ENCODE measurements around the gene MYOM3.

Gene MYOM3

DNA sequence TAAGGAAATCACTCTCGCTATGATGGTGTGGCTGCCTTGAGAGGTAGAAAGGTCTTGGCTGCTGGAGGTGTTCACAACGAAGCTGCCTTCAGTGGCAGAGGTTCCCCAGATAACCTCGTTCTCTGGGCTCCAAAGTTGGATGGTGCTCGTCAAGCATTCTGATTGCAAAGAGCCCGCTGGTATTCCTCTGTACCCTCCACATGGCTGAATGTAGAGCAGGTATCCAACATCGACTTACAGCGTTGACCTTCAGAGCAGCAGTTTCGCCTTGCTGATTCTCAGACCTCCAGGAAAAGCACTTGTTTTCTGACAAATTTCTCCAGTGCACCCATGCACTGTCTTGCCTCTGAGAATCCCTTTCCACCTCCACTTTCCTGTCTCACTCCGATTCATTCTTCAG lies 35.3 kb upstream of the MYOM3 start:
- Histone ChIP-seq H3K4me1 (ENCODE audit: control insufficient read depth in 1 of 2, insufficient read depth in 2 of 2, low read length in 2 of 2) (peaks cover 7 to 9% of the 10 kb centered on the region in 2 experiments), H3K9me3 (ENCODE audit: insufficient read depth, low read depth, low read length) (no peaks in the 10 kb centered on the region), H2BK12ac (ENCODE audit: low read length) (no peak overlapping the region), H3K79me1 (ENCODE audit: low read length) (peaks cover 10% of the 10 kb centered on the region), H2BK120ac (ENCODE audit: insufficient read depth, low read length, poor library complexity) (no peak overlapping the region), H3K27ac (ENCODE audit: low read depth, low read length) (no peak overlapping the region), H3K27me3 (ENCODE audit: insufficient read depth, low read length) (no peaks in the 10 kb centered on the region), H4K12ac (ENCODE audit: low read depth, low read length) (no peak overlapping the region), H3K23ac (ENCODE audit: low read length) (no peak overlapping the region), H2AFZ (ENCODE audit: insufficient read depth, low read length, poor library complexity) (no peak overlapping the region), H3K14ac (ENCODE audit: low read length) (no peak overlapping the region), H4K91ac (ENCODE audit: low read depth, low read length) (no peak overlapping the region), H3K36me3 (ENCODE audit: control insufficient read depth in 1 of 2, insufficient read depth in 2 of 2, low read length in 2 of 2) (no peaks in the 10 kb centered on the region), H3K18ac (ENCODE audit: low read length) (no peak overlapping the region), H3K9ac (ENCODE audit: low read length) (no peak overlapping the region), H3K4me2 (ENCODE audit: low read length) (no peak overlapping the region), H3K4me3 (ENCODE audit: low read depth, low read length) (no peak overlapping the region), H4K8ac (ENCODE audit: low read depth, low read length) (no peak overlapping the region), H2AK5ac (ENCODE audit: low read length) (no peak overlapping the region), H3K4ac (ENCODE audit: low read depth, low read length) (no peak overlapping the region), H2BK5ac (ENCODE audit: low read depth, low read length, poor library complexity) (no peak overlapping the region), H3K79me2 (ENCODE audit: control insufficient read depth, insufficient read depth, low read length, poor library complexity) (peaks cover 3% of the 10 kb centered on the region)
- no peak for DNase-seq
- WGBS (ENCODE audit: extremely low coverage, insufficient coverage, insufficient read length) = no CpG with 5 or more reads among the region's 9 CpGs

DNA sequence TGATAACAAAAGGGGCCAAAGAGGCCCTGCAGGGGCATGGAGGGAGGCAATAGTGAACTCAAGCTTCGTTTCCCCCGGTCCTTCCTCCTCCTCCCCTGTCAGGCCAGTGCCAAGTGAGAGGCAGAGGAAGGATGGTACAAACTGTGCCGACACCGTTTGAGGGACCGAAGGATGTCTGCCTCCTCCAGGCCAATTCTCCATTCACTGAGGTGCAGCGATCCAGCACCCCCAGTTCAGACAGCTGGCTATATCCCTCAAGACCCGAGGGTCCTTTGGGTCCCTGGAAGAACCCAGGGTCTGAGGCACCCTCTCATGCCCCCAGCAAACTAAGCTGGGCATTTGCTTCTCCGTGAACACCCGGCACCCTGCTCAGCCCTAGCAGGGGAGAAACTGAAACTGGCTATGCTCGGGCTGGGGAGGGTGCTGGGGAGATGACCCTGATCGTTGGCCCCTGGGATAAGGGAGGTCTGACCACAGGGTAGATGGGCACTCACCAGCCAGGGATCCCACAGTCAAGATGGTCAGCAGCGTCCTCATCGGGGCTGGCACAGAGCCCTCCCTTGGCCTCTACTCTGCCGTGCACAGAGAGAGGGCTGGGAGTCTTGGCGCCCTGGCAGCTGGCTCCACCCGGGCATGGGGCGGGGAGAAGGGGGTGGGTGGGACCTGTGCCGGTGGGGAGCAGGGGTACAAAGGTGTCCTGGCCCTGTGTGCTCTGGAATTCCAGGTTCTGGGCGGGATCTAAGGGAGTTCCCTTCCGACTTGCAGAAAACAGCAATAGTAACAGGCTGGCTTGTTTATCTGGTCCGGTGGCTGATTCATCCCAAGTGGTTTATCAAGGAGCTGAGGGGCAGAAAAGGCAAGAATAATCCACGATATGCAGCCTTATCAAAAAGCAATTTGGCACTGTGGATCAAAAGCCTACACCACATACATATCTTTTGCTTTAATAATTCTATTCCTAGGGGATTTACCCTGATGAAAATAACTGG lies 30.9 kb upstream of the MYOM3 start, which contains the start of gene IL22RA1:
Gene IL22RA1, minus strand, starts transcription at position 595 of the 989 bp plus-strand sequence. Its CDS starts 58 bp downstream, at position 537.
- Histone ChIP-seq H3K18ac (ENCODE audit: low read length) (no peak within 1 kb of the TSS), H3K27me3 (ENCODE audit: insufficient read depth, low read length) (no peaks in the 10 kb centered on the region), H3K9me3 (ENCODE audit: insufficient read depth, low read depth, low read length) (no peaks in the 10 kb centered on the region), H4K8ac (ENCODE audit: low read depth, low read length) (no peak within 1 kb of the TSS), H3K4me3 (ENCODE audit: low read depth, low read length) (no peak within 1 kb of the TSS), H2AFZ (ENCODE audit: insufficient read depth, low read length, poor library complexity) (no peak within 1 kb of the TSS), H3K9ac (ENCODE audit: low read length) (no peak within 1 kb of the TSS), H4K12ac (ENCODE audit: low read depth, low read length) (no peak within 1 kb of the TSS), H3K4me1 (ENCODE audit: control insufficient read depth in 1 of 2, insufficient read depth in 2 of 2, low read length in 2 of 2) (peaks cover 0 to 4% of the 10 kb centered on the region in 2 experiments), H4K91ac (ENCODE audit: low read depth, low read length) (no peak within 1 kb of the TSS), H3K36me3 (ENCODE audit: control insufficient read depth in 1 of 2, insufficient read depth in 2 of 2, low read length in 2 of 2) (no peaks in the 10 kb centered on the region), H3K4me2 (ENCODE audit: low read length) (no peak within 1 kb of the TSS), H3K79me2 (ENCODE audit: control insufficient read depth, insufficient read depth, low read length, poor library complexity) (no peaks in the 10 kb centered on the region), H3K14ac (ENCODE audit: low read length) (no peak within 1 kb of the TSS), H2BK12ac (ENCODE audit: low read length) (no peak within 1 kb of the TSS), H2BK5ac (ENCODE audit: low read depth, low read length, poor library complexity) (no peak within 1 kb of the TSS), H3K79me1 (ENCODE audit: low read length) (no peaks in the 10 kb centered on the region), H2AK5ac (ENCODE audit: low read length) (no peak within 1 kb of the TSS), H3K23ac (ENCODE audit: low read length) (no peak within 1 kb of the TSS), H3K4ac (ENCODE audit: low read depth, low read length) (no peak within 1 kb of the TSS), H2BK120ac (ENCODE audit: insufficient read depth, low read length, poor library complexity) (no peak within 1 kb of the TSS), H3K27ac (ENCODE audit: low read depth, low read length) (no peak within 1 kb of the TSS)
- no CpG with 5 or more reads among the region's 22 CpGs for WGBS (ENCODE audit: extremely low coverage, insufficient coverage, insufficient read length)
- no peak for DNase-seq

DNA sequence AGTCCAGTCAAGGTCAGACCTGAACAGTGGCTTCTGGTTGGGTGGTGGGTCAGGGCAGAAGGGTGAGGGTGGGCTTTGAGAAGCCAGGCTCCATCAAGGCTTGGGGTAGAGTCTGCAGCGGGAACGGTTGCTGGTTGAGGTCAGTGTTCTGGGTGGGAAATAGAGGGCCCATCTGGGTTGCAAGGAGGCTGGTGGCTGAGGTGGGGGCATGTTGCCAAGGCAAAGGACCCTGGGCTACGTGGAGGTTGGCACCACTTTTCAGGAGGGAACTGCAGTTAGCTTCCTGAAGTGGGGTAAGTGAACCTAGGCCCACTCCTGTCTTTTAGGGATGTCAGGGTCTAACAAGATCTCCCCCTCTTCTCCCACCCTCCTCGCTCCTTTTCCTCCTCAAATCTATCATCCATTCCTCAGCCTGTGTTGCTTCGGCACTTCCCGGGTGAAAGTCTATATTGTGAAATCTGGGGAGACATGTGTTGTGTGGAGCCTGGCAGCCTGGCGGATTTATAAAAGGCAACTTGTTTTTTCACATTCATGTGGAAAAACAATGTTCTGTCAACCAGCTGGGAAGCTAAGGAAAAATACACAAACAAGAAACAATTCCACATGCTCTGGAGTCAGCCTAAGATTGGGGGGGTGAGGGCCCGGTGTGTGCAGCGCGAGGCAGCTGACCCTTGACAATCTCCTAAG lies 29.5 kb upstream of the MYOM3 start:
- no peak overlapping the region for H3K4me2 ChIP-seq (ENCODE audit: low read length)
- no peak overlapping the region for H2BK12ac ChIP-seq (ENCODE audit: low read length)
- H2AK5ac ChIP-seq (ENCODE audit: low read length) = no peak overlapping the region
- no peaks in the 10 kb centered on the region for H3K79me2 ChIP-seq (ENCODE audit: control insufficient read depth, insufficient read depth, low read length, poor library complexity)
- no peak overlapping the region for H4K8ac ChIP-seq (ENCODE audit: low read depth, low read length)
- H3K9ac ChIP-seq (ENCODE audit: low read length) = no peak overlapping the region
- WGBS (ENCODE audit: extremely low coverage, insufficient coverage, insufficient read length) = no CpG with 5 or more reads among the region's 10 CpGs
- no peak overlapping the region for H3K27ac ChIP-seq (ENCODE audit: low read depth, low read length)
- H3K4ac ChIP-seq (ENCODE audit: low read depth, low read length) = no peak overlapping the region
- H3K4me3 ChIP-seq (ENCODE audit: low read depth, low read length) = no peak overlapping the region
- no peaks in the 10 kb centered on the region for H3K27me3 ChIP-seq (ENCODE audit: insufficient read depth, low read length)
- no peak overlapping the region for H2AFZ ChIP-seq (ENCODE audit: insufficient read depth, low read length, poor library complexity)
- H2BK5ac ChIP-seq (ENCODE audit: low read depth, low read length, poor library complexity) = no peak overlapping the region
- H3K14ac ChIP-seq (ENCODE audit: low read length) = no peak overlapping the region
- H3K79me1 ChIP-seq (ENCODE audit: low read length) = no peaks in the 10 kb centered on the region
- no peak for DNase-seq
- H4K12ac ChIP-seq (ENCODE audit: low read depth, low read length) = no peak overlapping the region
- H4K91ac ChIP-seq (ENCODE audit: low read depth, low read length) = no peak overlapping the region
- H2BK120ac ChIP-seq (ENCODE audit: insufficient read depth, low read length, poor library complexity) = no peak overlapping the region
- no peak overlapping the region for H3K18ac ChIP-seq (ENCODE audit: low read length)
- no peak overlapping the region for H3K23ac ChIP-seq (ENCODE audit: low read length)
- no peaks in the 10 kb centered on the region for H3K36me3 ChIP-seq (ENCODE audit: control insufficient read depth in 1 of 2, insufficient read depth in 2 of 2, low read length in 2 of 2)
- peaks cover 0 to 4% of the 10 kb centered on the region in 2 experiments for H3K4me1 ChIP-seq (ENCODE audit: control insufficient read depth in 1 of 2, insufficient read depth in 2 of 2, low read length in 2 of 2)
- H3K9me3 ChIP-seq (ENCODE audit: insufficient read depth, low read depth, low read length) = no peaks in the 10 kb centered on the region

DNA sequence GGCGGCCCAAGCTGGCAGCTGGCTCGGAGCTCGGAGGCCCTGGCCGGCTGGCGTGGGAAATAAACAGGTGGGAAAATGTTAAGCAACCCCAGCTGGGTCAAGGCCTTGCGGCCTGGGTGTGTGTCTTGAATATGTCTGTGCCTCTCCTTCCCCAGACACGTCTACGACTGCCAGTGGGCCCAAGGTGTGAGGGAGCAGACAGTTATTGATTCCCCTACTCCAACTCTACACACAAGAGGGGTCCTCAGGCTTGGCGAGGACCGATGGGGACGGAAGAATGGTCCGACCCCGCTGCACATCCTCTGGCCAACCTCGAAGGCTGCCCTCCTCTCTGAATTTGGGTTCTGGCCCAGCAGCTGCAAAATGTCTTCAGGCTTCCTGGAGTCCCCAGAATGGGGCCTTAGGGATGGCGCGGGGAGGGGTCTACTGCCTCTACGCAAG lies 28.8 kb upstream of the MYOM3 start:
- Histone ChIP-seq H2AFZ (ENCODE audit: insufficient read depth, low read length, poor library complexity) (no peak overlapping the region), H3K23ac (ENCODE audit: low read length) (no peak overlapping the region), H2BK120ac (ENCODE audit: insufficient read depth, low read length, poor library complexity) (no peak overlapping the region), H3K9me3 (ENCODE audit: insufficient read depth, low read depth, low read length) (no peaks in the 10 kb centered on the region), H3K27me3 (ENCODE audit: insufficient read depth, low read length) (no peaks in the 10 kb centered on the region), H3K79me2 (ENCODE audit: control insufficient read depth, insufficient read depth, low read length, poor library complexity) (no peaks in the 10 kb centered on the region), H3K4me3 (ENCODE audit: low read depth, low read length) (no peak overlapping the region), H3K4me1 (ENCODE audit: control insufficient read depth in 1 of 2, insufficient read depth in 2 of 2, low read length in 2 of 2) (peaks cover 0 to 4% of the 10 kb centered on the region in 2 experiments), H3K79me1 (ENCODE audit: low read length) (no peaks in the 10 kb centered on the region), H2BK5ac (ENCODE audit: low read depth, low read length, poor library complexity) (no peak overlapping the region), H3K9ac (ENCODE audit: low read length) (no peak overlapping the region), H4K12ac (ENCODE audit: low read depth, low read length) (no peak overlapping the region), H3K4ac (ENCODE audit: low read depth, low read length) (no peak overlapping the region), H3K4me2 (ENCODE audit: low read length) (no peak overlapping the region), H4K91ac (ENCODE audit: low read depth, low read length) (no peak overlapping the region), H3K36me3 (ENCODE audit: control insufficient read depth in 1 of 2, insufficient read depth in 2 of 2, low read length in 2 of 2) (no peaks in the 10 kb centered on the region), H2AK5ac (ENCODE audit: low read length) (no peak overlapping the region), H3K27ac (ENCODE audit: low read depth, low read length) (no peak overlapping the region), H4K8ac (ENCODE audit: low read depth, low read length) (no peak overlapping the region), H2BK12ac (ENCODE audit: low read length) (no peak overlapping the region), H3K18ac (ENCODE audit: low read length) (no peak overlapping the region), H3K14ac (ENCODE audit: low read length) (no peak overlapping the region)
- no peak for DNase-seq
- WGBS (ENCODE audit: extremely low coverage, insufficient coverage, insufficient read length) = no CpG with 5 or more reads among the region's 17 CpGs
